ENCODE results near the gene CEP95.
A peak's percentile ranks its signal among the peaks of the same experiment; 100 is the strongest.

Gene CEP95

GRCh38 chr17:64496786-64497564, 9.8 kb upstream of the CEP95 start, which contains the start of gene POLG2:
Gene POLG2, minus strand, starts transcription at chr17:64497054. Its CDS starts 86 bp downstream, at chr17:64496968.
- peak; percentile 96 for DNase-seq

DNA sequence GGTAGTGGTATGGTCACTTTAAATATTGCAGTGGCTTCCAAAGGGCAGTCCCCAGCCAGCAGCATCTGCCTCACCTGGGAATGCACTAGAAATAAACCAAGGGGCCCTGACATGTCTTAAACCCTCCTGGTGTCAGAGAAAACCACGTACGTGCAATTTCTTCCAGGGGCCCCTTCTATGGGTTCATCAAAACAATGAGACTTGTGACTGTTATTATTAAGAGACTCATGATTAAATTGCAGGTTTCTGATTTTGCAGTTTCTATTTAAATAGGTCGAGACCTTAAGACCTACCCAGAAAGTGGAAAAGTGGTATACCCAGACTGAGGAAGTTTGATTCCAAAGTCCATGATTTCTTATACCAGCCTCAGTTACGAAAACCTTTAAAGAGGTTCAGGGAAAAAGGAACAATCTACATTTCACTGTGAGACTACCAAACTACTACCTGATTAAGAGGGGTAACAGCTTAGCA, 9.2 kb upstream of the CEP95 start:
- DNase-seq, result no peak

DNA sequence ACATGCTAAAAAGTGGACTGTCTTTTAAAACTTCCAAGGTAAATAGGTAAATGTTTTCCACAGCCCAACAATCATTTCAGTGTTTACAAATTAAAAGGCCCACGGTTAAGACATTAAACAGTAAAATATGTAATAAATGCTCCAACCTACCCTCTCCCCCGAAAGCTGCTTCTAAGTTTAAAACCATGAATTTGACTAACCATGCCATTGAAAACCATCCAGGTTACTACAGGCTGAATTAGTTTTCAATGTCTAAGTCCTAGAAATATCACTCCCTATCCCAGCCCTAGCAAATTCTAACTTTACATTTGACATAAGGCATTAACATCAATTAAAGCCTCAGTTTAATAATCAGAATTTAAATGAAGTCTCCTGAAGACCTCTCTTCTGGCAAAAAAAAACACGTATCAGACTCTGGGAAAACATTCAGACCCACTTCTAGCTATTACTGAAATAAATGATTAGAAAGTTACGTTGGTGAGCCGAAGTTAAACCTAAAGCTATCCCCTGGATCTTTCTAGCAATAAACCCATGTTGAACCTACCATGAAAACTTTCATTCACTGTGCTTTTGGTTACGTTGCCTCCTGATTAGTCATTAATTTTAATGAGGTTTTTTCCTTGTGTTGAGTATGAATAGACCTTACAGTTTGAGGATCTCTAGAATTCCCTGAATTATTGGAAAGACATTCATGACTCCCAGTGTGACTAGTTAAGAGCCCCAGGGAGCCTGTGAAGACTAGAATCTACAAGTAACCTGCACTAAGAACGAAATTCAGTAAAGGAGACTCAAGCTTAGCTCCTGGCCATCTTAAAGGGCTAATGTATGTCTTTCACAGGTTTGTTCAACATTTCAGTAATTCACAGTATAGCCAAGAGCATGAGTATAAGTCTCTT, 8.2 kb upstream of the CEP95 start:
- DNase-seq, result no peak

- DNase-seq, result no peak
Measured at GRCh38 chr17:64499805-64500486, 6.8 kb upstream of the CEP95 start.

DNA sequence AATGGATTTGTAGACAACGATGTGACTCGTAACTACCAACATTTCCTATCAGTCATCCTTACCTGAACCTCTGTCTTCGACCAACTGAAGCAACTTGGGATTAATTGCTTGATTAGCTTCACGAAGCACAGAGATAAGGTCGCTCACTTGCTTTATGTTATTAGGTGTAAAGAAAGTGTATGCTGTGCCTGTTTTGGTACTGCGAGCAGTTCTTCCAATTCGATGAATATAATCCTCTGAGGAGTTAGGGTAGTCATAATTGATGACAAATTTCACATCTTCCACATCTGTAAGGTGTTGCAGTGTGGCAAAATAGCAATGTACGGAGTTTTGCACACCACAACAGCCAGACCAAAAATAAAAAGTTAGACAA, 6.3 kb upstream of the CEP95 start:
- DNase-seq, result no peak

- no peak for DNase-seq
Measured at GRCh38 chr17:64500862-64501765, 5.7 kb upstream of the CEP95 start.

DNA sequence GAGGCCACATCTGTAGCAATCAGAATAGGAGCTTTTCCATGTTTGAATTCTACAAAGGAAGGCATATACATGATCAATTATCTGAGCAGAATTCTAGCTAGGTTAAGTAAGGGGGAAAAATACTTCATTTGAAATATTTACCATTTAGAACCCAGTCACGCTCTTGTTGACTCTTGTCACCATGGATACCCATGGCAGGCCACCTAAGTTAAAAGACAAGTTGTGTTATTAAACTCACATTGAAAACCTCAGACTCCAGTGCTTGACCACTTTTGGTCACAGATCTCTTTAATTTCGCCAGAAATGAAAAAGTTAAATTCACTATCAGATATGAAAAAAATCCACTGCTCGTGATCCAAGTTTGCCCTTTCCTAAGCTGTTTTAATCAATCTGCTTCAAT, 4.8 kb upstream of the CEP95 start:
- DNase-seq, result no peak

DNA sequence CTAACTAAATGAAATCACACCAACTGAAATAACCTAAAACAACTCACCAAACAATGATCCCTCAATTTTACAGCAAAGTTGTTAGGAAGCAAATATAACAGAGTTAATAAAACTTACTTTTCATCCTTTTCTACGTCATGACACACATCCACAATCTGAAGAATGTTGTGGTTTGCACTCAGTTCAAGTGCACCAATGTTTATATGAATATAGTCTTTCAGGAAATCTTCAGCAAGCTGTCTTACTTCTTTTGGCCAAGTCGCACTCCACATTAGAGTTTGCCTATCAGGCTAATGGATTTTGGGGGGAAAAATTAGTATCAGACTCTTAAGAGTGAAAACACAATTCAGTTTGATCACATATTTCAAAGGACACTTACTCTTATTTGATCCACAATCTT, 4.0 kb upstream of the CEP95 start:
- no peak for DNase-seq

DNA sequence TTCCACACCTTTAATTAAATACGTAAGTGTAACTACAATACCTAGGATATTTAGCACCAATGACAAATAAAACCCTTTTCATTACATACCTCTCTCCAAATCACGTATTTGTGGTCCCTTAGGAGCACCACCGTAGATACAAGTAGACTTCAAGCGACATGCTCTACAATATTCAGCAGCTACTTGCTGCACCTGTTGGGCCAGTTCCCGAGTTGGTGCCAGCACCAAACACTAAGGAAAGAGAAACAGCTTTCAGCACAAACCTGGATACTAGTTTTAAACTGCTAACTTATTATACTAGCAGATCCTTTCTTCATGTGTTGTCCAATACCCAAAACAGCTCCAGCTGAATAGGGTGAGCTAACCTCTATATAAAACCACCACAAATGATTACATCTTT, 3.4 kb upstream of the CEP95 start:
- DNase-seq, result no peak

DNA sequence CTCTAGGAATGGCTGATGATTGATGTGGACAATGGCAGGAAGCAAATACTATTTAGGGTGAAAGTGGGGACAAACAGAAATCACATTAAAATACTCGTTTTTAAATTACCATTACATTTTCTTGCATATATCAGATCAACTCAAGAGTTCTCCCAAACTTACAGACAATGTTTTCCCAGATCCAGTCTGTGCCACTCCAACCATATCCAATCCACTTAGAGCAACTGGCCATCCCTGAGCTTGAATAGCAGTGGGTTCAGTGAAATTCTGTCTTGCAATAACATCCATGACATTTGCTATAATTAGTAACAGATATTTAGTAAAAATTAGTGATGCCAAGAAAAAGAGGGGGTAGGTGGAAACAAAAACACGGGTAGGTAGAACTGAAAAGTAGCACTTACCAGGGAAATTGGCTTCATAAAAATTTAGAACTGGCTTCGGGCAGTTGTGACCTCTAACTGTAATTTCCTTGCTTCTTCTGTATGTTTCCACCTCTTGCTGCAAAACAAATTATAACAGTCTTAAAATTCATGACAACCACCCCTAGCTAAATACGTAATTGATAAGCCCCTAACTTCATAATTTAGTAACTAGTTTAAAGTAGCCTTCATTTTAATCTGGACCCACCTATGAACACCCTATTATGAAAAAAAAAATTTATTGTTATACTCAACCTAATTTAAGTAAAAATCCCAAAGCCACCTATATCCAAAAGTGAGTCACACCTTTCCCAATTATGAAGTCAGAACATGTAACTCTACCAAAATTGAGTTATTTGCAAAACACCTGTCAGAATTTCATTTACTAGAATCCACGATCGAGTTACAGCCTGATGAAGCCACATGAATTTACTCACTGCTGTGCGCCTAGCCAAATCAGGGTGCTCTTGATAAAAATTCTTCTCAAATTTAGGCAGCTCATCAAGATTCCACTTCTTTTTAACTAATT, 2.7 kb upstream of the CEP95 start:
- DNase-seq, result no peak

DNA sequence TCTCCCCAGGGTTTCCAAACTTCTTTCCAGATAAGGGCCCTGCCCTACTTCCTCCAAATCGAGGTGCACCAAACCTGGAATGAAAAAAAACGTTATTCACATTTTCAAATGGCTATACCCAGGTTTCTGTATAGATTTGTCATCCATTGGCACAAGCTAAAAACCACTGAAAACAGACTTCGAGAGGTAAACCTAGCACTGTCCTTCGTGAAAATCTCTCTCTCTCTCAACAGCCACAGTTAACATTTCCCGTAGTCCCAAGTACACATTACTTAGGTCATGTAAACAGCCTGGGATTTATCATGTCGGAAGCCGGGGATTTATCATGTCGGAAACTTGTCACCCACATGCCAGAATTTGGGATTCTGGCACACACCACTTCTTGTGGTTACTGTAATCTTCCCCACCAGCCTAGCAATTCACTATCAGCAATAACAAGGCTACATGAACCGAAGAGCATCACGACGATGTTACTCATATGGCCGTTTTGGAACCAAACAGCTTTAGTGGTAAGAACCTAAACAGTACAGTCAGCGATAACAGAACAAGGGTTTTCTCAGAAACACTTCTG, 1.9 kb upstream of the CEP95 start:
- DNase-seq, result no peak

GRCh38 chr17:64505340-64506200, 1.2 kb upstream of the CEP95 start:
- peak; percentile 85 for DNase-seq

DNA sequence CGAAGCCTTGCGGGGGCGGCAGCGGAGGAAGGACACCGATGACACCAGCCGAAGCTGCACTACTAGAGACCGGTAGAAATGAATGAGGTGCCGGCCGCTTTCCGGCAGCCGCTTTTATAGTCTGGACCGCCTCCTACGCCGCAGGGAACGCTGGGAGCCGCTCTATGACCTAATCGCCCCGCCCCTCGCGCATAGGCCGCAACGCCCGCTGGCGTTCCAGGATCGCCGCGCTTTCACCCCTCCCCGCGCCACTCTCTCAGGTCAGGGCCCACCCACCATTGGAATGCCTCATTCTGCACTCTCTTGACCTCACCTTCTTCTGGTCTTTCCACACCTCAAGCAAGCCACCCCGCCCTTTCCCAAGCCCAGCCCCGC, 589 bp upstream of the CEP95 start, which contains the start of gene DDX5:
TSS of gene DDX5 (minus strand) at position 89 of the 375 bp plus-strand sequence. CDS start 170 bp downstream, outside the sequence.
- DNase-seq, result peak; percentile 97

DNA sequence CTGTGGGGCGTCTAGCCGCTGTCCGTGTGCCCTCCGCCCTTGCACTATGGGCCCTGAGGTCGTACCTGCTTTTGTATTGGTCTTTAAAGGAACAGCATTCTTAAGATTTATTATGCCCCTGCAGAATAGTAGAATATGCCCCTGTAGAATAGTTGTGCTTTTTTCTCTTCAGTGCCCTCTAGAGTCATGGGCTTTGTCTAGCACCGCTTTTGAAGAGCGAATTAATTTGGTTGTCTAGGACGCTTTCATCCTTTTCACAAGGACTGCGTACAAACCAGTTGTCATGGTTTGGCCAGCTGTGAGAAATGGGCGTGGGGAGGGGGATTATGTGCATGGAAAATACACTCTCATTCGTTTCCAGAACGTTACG, 621 bp downstream of the CEP95 start:
- peak; percentile 23 for DNase-seq

GRCh38 chr17:64508683-64509082, 1.9 kb downstream of the CEP95 start:
- DNase-seq, result no peak

GRCh38 chr17:64509179-64509578, 2.4 kb downstream of the CEP95 start:
- no peak for DNase-seq

DNA sequence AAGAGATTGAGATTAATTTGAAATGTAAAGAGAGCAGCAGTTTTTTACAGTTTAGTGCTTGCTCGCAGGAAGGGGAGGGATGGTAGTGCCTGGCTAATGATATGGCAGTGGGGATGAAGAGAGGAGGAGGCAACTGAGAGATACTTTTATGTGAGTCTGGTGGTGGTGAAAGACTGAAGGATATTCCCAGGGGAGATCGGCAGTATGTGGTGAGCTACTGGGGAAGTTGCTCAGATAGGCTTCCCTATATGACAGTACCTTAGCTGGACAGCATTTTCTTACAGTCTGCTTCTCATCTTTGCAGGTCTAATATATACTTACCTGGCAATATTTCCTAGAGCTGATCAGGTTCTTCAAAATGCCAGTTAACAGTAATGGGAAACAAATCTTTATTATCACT, 8.6 kb downstream of the CEP95 start:
- DNase-seq, result no peak

DNA sequence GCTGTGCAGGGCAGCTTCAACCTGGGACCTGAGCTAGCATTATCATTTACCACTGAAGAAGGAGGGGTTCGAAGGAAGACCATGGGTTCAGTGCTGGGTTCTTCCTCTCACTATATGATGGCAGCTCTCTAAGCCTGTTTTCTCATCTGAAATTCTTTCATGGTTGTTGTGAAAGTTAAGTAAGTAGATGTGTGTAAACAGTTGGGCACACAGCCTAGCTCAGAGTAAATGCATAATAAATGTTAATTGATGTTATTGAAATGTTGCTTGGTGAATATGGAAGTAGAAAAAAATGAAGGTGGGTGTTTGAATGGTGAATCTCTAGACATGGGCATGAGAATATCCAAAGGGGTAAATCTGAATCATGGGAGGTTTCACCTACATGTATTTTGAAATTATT, 9.1 kb downstream of the CEP95 start:
- no peak for DNase-seq

DNA sequence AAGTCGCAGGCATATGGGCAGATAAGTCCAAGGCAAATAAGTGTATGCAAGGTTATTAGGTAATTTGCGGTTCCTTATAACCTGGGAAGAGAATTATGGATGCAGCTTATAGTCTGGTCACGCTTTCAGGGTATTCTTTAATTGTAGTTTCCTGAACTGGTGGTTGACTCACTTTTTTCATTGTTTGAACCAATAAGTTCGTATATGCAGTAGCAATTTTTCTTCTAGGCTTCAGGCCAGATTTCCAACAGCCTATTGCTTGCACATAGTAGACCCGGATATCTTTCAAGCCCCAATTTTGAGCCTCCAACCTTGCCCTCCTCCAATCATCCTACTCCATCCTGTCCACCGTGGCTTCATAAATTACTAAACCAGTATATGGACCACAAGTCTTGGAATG, 12.8 kb downstream of the CEP95 start:
- DNase-seq, result no peak

- DNase-seq, result no peak
Measured at GRCh38 chr17:64520359-64520758, 13.6 kb downstream of the CEP95 start.

All from activated gamma-delta T cell treated with Interleukin-2 at 50 U/mL for 16 hours (primary cell).